Heart left ventricle (tissue), 16 donors: ENCODE results near the gene PKP1. TPM values are rescaled to one million over a fixed set of nuclear protein-coding genes. Genes with fewer than 3 reads are reported as not detected.

Experiments used
- ATAC-seq, 4 donors: fragments of 200-7000 bp; cut with Tn5 transposase; one replicate each; pipeline ENCODE4 v1.9.1; 2020 to 2022; ENCODE audit warnings: moderate library complexity in 4 of 4, mild to moderate bottlenecking in 3 of 4, moderate number of reproducible peaks in 1 of 4
- DNase-seq, 5 donors: peaks; one replicate each; pipeline ENCODE4 v3.0.0-alpha.2; 2020
- H3K27ac ChIP-seq, 12 donors: fragments of 200-600 bp; sonication (generic) in 4 of 12; one replicate each; pipeline versions ENCODE4 v1.5.0 to v1.8.0; 2016 to 2022; ENCODE audit warnings: mild to moderate bottlenecking in 2 of 12
- H3K27me3 ChIP-seq, 9 donors: fragments of 200-600 bp; sonication (generic) in 2 of 9; one replicate each; pipeline versions ENCODE4 v1.5.1 to v1.8.0; 2016 to 2022; ENCODE audit warnings: mild to moderate bottlenecking in 3 of 9
- H3K36me3 ChIP-seq, 9 donors: fragments of 200-600 bp; sonication (generic) in 2 of 9; one replicate each; pipeline versions ENCODE4 v1.5.0 to v1.8.0; 2018 to 2022; ENCODE audit warnings: mild to moderate bottlenecking in 2 of 9
- H3K4me1 ChIP-seq, 12 donors: fragments of 200-600 bp; sonication (generic) in 4 of 12; one replicate each; pipeline versions ENCODE4 v1.5.0 to v1.8.0; 2016 to 2022; ENCODE audit warnings: mild to moderate bottlenecking in 3 of 12
- H3K4me3 ChIP-seq, 12 donors: fragments of 200-600 bp; sonication (generic) in 4 of 12; one replicate each; pipeline versions ENCODE4 v1.5.0 to v1.8.0; 2017 to 2022; ENCODE audit warnings: mild to moderate bottlenecking in 9 of 12, moderate library complexity in 4 of 12
- H3K9me3 ChIP-seq, 12 donors: fragments of 200-600 bp; sonication (generic) in 4 of 12; one replicate each; pipeline versions ENCODE4 v1.5.0 to v1.8.0; 2016 to 2022; ENCODE audit warnings: mild to moderate bottlenecking in 1 of 12
- POLR2A ChIP-seq, 2 donors: fragments of 450-650 bp; IDR thresholded peaks; one replicate each; pipeline ENCODE4 v1.6.1; 2017; ENCODE audit warnings: antibody characterized with exemption in 2 of 2, mild to moderate bottlenecking in 2 of 2, moderate library complexity in 2 of 2
- WGBS, 4 donors: extraction: QIAGEN DNeasy Blood & Tissue Kit in 2 of 4; methylation state at CpG; one replicate each; pipeline versions ENCODE4 v1.1.5 to v1.1.7; 2013 to 2018; 5-methylcytosine and 5-hydroxymethylcytosine counted together
- intact Hi-C, 10 donors: fragments of 100-400 bp; cut with DNase I; formaldehyde crosslinking; loops; one replicate each; pipeline versions ENCODE4 v1.11.1 to v1.14.2; 2022
- polyA plus RNA-seq, 2 donors: library from polyadenylated mRNA; stranded (reverse); fragments of 200-250 nt; gene quantifications; one replicate each; pipeline ENCODE4 v1.2.3, GENCODE V29; 2013
- total RNA-seq, 9 donors: library from RNA; depleted of rRNA in 2 of 9; stranded (reverse); fragments of >200 nt in 2 of 9; fragmentation: NEBNext Ultra II Directional in 3 of 9; extraction: Animal tissue kit (Norgen Biotek cat#: 25700) in 3 of 9; gene quantifications; one replicate each; pipeline versions ENCODE4 v1.1.0 to v1.2.4, GENCODE V29; 2016 to 2023
- TF ChIP-seq, protein P1 (sequence below), 12 donors: fragments of 200-600 bp; sonication (generic) in 4 of 12; IDR thresholded peaks; one replicate each; pipeline versions ENCODE4 v1.5.0 to v1.8.0; 2018 to 2022; ENCODE audit warnings: antibody characterized with exemption in 12 of 12, mild to moderate bottlenecking in 5 of 12
- donor health status: ischemic (EF 13 %, LVEDD 7.1; RV severe dilation, severe dysfunction).
- donor health status: healthy with polysubstance abuse.
- donor health status: DM: no; HTN: yes; CAD: no.
- donor health status: DM: no; HTN: no; CAD: no.
- donor health status: ischemic (EF 25% LVEDD 6.9; RV normal size, moderate dysfunction).
- donor health status: ischemic (EF 25% LVEDD 5.7; RV mildly dilated, moderate dysfunction).
- donor health status: healthy.
- donor health status: DM: yes; HTN: yes; CAD: no.
- donor health status: ischemic (EF 35%, LVEDD 5.7; RV mildly dilated, moderate dysfunction).
- donor health status: nonischemic (EF 11% LVEDD 7.7; RV severe dilation, severe dysfunction).
- donor health status: DM: yes; HTN: yes; CAD: no.
- donor health status: PGD.
- donor health status: ischemic (EF 29% LVEDD 5.4; RV normal size, mild dysfunction).
- donor health status: nonischemic (EF 23%, LVEDD 6.1; RV moderate dilation, normal function).

PKP1 gene
- total and polyA plus RNA-seq, 11 donors, result 0.09 to 1.6 (median 0.32) TPM; not detected in 3

DNA sequence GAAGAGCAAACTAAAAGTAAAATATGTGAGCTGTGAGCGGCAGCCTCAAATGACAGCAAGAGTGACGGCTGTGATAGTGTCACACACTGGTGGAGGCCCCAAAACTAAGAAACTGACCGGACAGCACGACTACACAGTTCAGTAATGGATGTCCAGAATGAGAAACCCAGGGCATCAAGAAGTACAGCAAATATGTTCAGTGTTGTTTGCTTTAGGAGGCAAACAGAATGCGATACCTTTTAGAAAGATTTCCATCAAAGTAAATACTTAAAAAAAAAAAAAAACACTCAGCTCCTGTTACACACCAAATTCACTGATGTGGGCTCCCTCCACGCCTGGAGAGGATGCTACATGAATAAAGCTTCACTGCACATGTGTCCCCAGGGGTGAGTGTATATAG is 1.1 kb upstream of the PKP1 start:
- intact Hi-C loops, result no loop called here
- Histone ChIP-seq H3K27ac (no peak overlapping the region), H3K9me3 (no peaks in the 10 kb centered on the region), H3K4me1 (peaks cover 0 to 14% (median 6%) of the 10 kb centered on the region in 12 donors), H3K36me3 (no peaks in the 10 kb centered on the region), H3K4me3 (no peak overlapping the region), H3K27me3 (peaks cover 13 to 50% (median 30%) of the 10 kb centered on the region in 9 donors)
- WGBS, 4 donors, result 82 to 91% (median 87%) methylated on average over 6 of the region's 6 CpGs
- ATAC-seq (no peak), DNase-seq (no peak)
- TF ChIP-seq, protein P1, sequence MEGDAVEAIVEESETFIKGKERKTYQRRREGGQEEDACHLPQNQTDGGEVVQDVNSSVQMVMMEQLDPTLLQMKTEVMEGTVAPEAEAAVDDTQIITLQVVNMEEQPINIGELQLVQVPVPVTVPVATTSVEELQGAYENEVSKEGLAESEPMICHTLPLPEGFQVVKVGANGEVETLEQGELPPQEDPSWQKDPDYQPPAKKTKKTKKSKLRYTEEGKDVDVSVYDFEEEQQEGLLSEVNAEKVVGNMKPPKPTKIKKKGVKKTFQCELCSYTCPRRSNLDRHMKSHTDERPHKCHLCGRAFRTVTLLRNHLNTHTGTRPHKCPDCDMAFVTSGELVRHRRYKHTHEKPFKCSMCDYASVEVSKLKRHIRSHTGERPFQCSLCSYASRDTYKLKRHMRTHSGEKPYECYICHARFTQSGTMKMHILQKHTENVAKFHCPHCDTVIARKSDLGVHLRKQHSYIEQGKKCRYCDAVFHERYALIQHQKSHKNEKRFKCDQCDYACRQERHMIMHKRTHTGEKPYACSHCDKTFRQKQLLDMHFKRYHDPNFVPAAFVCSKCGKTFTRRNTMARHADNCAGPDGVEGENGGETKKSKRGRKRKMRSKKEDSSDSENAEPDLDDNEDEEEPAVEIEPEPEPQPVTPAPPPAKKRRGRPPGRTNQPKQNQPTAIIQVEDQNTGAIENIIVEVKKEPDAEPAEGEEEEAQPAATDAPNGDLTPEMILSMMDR (IDR thresholded peaks at IDR 0.05), result no peak
- TF ChIP-seq POLR2A (IDR thresholded peaks at IDR 0.05), result no peak

DNA sequence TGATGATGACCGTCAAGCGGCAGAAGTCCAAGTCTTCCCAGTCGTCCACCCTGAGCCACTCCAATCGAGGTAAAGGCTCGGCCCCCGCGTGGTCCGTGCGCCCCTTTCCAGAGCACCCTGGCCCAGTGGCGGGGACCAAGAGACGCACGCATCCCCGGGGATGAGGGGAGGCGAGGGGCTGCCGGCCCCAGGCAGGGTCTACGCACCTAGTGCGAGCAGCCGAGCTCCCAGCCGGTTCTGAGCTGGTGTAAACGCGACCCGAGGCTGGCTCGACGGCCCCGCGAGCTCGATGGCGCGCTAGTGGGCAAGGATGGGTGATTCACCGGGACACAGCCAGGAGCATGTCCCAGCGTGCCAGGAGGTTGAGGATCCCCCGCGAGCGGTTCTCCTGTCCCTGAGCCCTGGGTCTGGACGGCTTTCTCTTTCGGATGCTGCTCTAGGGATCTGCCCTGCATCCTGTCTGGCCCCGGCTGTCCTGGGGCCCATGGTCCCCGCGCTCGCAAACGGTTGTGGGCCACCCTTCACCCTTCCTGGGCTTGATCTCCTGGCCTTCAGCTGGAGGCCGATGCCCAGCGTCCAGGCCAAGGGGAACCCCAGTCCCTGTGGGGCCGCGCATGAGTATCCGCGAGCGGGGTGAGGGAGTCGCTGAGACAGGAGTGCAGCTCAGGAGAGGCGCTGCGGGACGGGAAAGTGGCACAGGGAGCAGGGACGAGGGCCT is 689 bp downstream of the PKP1 start:
- intact Hi-C loops, result no loop called here
- WGBS, 4 donors, result 32 to 46% (median 34%) methylated on average over 25 to 53 of the region's 53 CpGs

DNA sequence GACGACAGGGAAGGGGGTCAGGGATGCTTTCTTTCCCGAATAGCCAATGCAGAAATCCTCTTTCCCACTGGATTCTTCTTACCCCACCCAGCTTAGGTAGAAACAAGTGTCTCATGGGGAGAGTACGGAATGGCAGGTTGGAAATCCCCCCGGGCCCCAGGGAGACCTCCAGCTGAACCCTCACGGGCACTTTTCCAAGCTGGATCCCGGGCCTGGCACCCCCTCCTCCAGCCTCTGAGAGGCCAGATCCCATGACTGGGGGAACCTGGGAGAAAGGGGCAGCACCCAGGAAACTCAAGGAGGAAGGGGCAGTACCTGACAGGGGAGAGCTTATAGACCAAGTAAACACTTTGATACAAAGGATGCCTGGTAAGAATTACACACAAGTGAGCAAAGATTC is 1.3 kb downstream of the PKP1 start:
- ATAC-seq (no peak), DNase-seq (no peak)
- intact Hi-C loops, result no loop called here
- H3K27ac ChIP-seq, result no peak overlapping the region
- no peak for TF ChIP-seq POLR2A (IDR thresholded peaks at IDR 0.05)
- TF ChIP-seq, protein P1 (IDR thresholded peaks at IDR 0.05), result no peak
- H3K4me1 ChIP-seq, result peaks cover 0 to 14% (median 6%) of the 10 kb centered on the region in 12 donors
- no peaks in the 10 kb centered on the region for H3K9me3 ChIP-seq
- no peaks in the 10 kb centered on the region for H3K36me3 ChIP-seq
- 74 to 84% (median 78%) methylated on average over 6 of the region's 6 CpGs for WGBS, 4 donors
- peaks cover 13 to 47% (median 31%) of the 10 kb centered on the region in 9 donors for H3K27me3 ChIP-seq
- no peak overlapping the region for H3K4me3 ChIP-seq

More for the DNA sequence above, 689 bp downstream of the PKP1 start:
- Histone ChIP-seq H3K4me1 (peaks cover 0 to 14% (median 6%) of the 10 kb centered on the region in 12 donors), H3K36me3 (no peaks in the 10 kb centered on the region), H3K27ac (no peak overlapping the region), H3K9me3 (no peaks in the 10 kb centered on the region), H3K4me3 (peak overlapping the region in 4 of 12 donors; percentile 3 to 26 (median 24)), H3K27me3 (peaks cover 13 to 50% (median 31%) of the 10 kb centered on the region in 9 donors)
- DNase-seq (no peak), ATAC-seq (no peak)
- TF ChIP-seq, protein P1 (IDR thresholded peaks at IDR 0.05), result no peak
- no peak for TF ChIP-seq POLR2A (IDR thresholded peaks at IDR 0.05)

DNA sequence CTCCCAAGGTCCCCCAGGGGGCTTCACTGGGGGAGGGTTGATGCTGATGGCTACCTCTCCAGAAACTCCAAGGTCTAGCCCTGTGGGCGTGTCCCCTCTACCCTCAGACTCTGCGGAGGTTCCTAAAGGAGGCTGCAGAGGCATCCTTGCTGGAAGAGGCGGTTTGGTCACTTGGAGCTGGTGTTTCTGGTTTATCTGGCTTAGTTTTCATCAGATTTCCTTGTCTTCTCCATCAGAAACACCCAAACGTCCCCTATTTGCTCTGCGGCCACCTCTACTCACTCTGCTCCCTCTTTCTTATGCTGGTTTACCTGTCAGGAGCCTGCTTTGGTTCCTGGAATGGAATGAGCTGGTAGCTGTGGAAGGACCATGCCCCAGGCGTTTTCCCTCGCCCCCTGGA is 2.5 kb downstream of the PKP1 start:
- no peak overlapping the region for H3K4me3 ChIP-seq
- no peaks in the 10 kb centered on the region for H3K36me3 ChIP-seq
- intact Hi-C loops, result no loop called here
- H3K27me3 ChIP-seq, result peaks cover 13 to 45% (median 31%) of the 10 kb centered on the region in 9 donors
- 79 to 95% (median 87%) methylated on average over 7 of the region's 7 CpGs for whole genome bisulfite sequencing, 4 donors
- no peak overlapping the region for H3K27ac ChIP-seq
- H3K4me1 ChIP-seq, result peaks cover 0 to 14% (median 6%) of the 10 kb centered on the region in 12 donors
- no peaks in the 10 kb centered on the region for H3K9me3 ChIP-seq
- no peak for ATAC-seq
- DNase-seq, result no peak
- TF ChIP-seq POLR2A (IDR thresholded peaks at IDR 0.05), result no peak
- TF ChIP-seq, protein P1 (IDR thresholded peaks at IDR 0.05), result no peak
